Liver (tissue), 9 donors: ENCODE results near the gene SUCLA2. TPM values are rescaled to one million over a fixed set of nuclear protein-coding genes. Genes with fewer than 3 reads are reported as not detected.

Experiments used
- DNase-seq: peaks from one replicate; pipeline ENCODE4 v3.0.0-alpha.2; 2017; ENCODE audit warnings: low spot score
- H3K27ac ChIP-seq, 2 donors: one replicate each; pipeline ENCODE4 v1.7.0; 2013; ENCODE audit warnings: inconsistent platforms in 2 of 2, low read length in 2 of 2, control low read depth in 1 of 2, low read depth in 1 of 2, mild to moderate bottlenecking in 1 of 2
- H3K27me3 ChIP-seq, 4 donors: one replicate each; pipeline versions ENCODE4 v1.6.1 to v1.7.0; 2013; ENCODE audit warnings: low read length in 3 of 4, inconsistent platforms in 1 of 4, mild to moderate bottlenecking in 1 of 4, moderate library complexity in 1 of 4; ENCODE audit not compliant: control insufficient read depth in 4 of 4, insufficient read depth in 4 of 4
- H3K36me3 ChIP-seq, 4 donors: one replicate each; pipeline versions ENCODE4 v1.6.1 to v1.7.0; 2013; ENCODE audit warnings: low read length in 3 of 4, mild to moderate bottlenecking in 3 of 4, low read depth in 1 of 4, moderate library complexity in 1 of 4; ENCODE audit not compliant: control insufficient read depth in 4 of 4, insufficient read depth in 3 of 4
- H3K4me1 ChIP-seq, 4 donors: one replicate each; pipeline versions ENCODE4 v1.6.1 to v1.7.0; 2013; ENCODE audit warnings: low read length in 3 of 4, mild to moderate bottlenecking in 3 of 4, moderate library complexity in 1 of 4; ENCODE audit not compliant: control insufficient read depth in 4 of 4, insufficient read depth in 4 of 4
- H3K4me3 ChIP-seq, 3 donors: one replicate each; pipeline versions ENCODE4 v1.6.1 to v1.7.0; 2013; ENCODE audit warnings: low read length in 3 of 3, control low read depth in 1 of 3, low read depth in 1 of 3, mild to moderate bottlenecking in 1 of 3
- H3K9ac ChIP-seq, 2 donors: one replicate each; pipeline ENCODE4 v1.7.0; 2013; ENCODE audit warnings: low read length in 2 of 2, mild to moderate bottlenecking in 2 of 2, moderate library complexity in 2 of 2, control low read depth in 1 of 2, low read depth in 1 of 2
- H3K9me3 ChIP-seq, 4 donors: one replicate each; pipeline versions ENCODE4 v1.6.1 to v1.7.0; 2013; ENCODE audit warnings: low read length in 3 of 4; ENCODE audit not compliant: control insufficient read depth in 4 of 4
- ATF3 ChIP-seq: IDR thresholded peaks from 2 replicates; pipeline ENCODE4 v1.6.1; 2016; ENCODE audit warnings: antibody characterized with exemption
- GABPA ChIP-seq, 2 donors: IDR thresholded peaks in 1 of 2; conservative IDR thresholded peaks in 1 of 2; 2 replicates each; pipeline ENCODE4 v1.6.1; 2016; ENCODE audit warnings: antibody characterized with exemption in 2 of 2, mild to moderate bottlenecking in 1 of 2, moderate library complexity in 1 of 2
- HNF4G ChIP-seq: IDR thresholded peaks from 2 replicates; pipeline ENCODE4 v1.6.1; 2016; ENCODE audit warnings: antibody characterized with exemption
- JUND ChIP-seq, 2 donors: IDR thresholded peaks; 2 replicates each; pipeline ENCODE4 v1.6.1; 2016; ENCODE audit warnings: antibody characterized with exemption in 2 of 2
- NR2F2 ChIP-seq: IDR thresholded peaks from 2 replicates; pipeline ENCODE4 v1.6.1; 2016; ENCODE audit warnings: antibody characterized with exemption
- RAD21 ChIP-seq, 2 donors: IDR thresholded peaks; 2 replicates each; pipeline ENCODE4 v1.6.1; 2016; ENCODE audit warnings: antibody characterized with exemption in 2 of 2, mild to moderate bottlenecking in 2 of 2
- REST ChIP-seq: IDR thresholded peaks from 2 replicates; pipeline ENCODE4 v1.6.1; 2016; ENCODE audit warnings: antibody characterized with exemption, mild to moderate bottlenecking
- SP1 ChIP-seq: IDR thresholded peaks from 2 replicates; pipeline ENCODE4 v1.6.1; 2018; ENCODE audit warnings: antibody characterized with exemption, mild to moderate bottlenecking
- TAF1 ChIP-seq: conservative IDR thresholded peaks from 2 replicates; pipeline ENCODE4 v1.6.1; 2016; ENCODE audit warnings: antibody characterized with exemption, mild to moderate bottlenecking
- YY1 ChIP-seq: IDR thresholded peaks from 2 replicates; pipeline ENCODE4 v1.6.1; 2016; ENCODE audit warnings: antibody characterized with exemption, mild to moderate bottlenecking
- ZBTB33 ChIP-seq: IDR thresholded peaks from 2 replicates; pipeline ENCODE4 v1.6.1; 2016; ENCODE audit warnings: antibody characterized with exemption
- WGBS: extraction: QIAGEN DNeasy Blood & Tissue Kit; methylation state at CpG from one replicate; pipeline ENCODE4 v1.1.7; 2013; 5-methylcytosine and 5-hydroxymethylcytosine counted together
- polyA plus RNA-seq, 2 donors: library from polyadenylated mRNA; stranded (reverse) in 1 of 2; unstranded in 1 of 2; fragments of 200-250 nt in 1 of 2; fragments of >200 nt in 1 of 2; fragmentation: Nextera tagmentation in 1 of 2; extraction: Ambion mirVana in 1 of 2; gene quantifications; one replicate each; pipeline versions ENCODE4 v1.2.1 to v1.2.3, GENCODE V29; 2013 to 2015
- total RNA-seq, 2 donors: library from RNA; depleted of rRNA; stranded (reverse); fragments of >200 nt; gene quantifications; one replicate each; pipeline ENCODE4 v1.2.3, GENCODE V29; 2014
- donor health status: healthy.
- donor health status: healthy.
- donor health status: healthy.
- donor health status: healthy.
- donor health status: healthy.

The SUCLA2 gene
- total and polyA plus RNA-seq, 4 donors: 22.0 to 27.1 (median 26.0) TPM

- WGBS: 81% methylated on average over 3 of the region's 3 CpGs
- Histone ChIP-seq H3K9me3 (no peaks in the 10 kb centered on the region), H3K4me1 (no peaks in the 10 kb centered on the region), H3K27me3 (no peaks in the 10 kb centered on the region), H3K27ac (no peak overlapping the region), H3K4me3 (no peak overlapping the region), H3K9ac (no peak overlapping the region), H3K36me3 (no peaks in the 10 kb centered on the region)
- DNase-seq: no peak
- TF ChIP-seq GABPA (IDR thresholded peaks at IDR 0.05 in 1 of 2, conservative IDR thresholded peaks at IDR 0.05 in 1 of 2) (no peak), JUND (IDR thresholded peaks at IDR 0.05) (no peak), ZBTB33 (no peak), SP1 (no peak), REST (no peak), RAD21 (IDR thresholded peaks at IDR 0.05) (no peak), TAF1 (no peak), NR2F2 (no peak), ATF3 (no peak)
Observed at GRCh38 chr13:47898080-47898479, 103.0 kb downstream of the SUCLA2 start.

GRCh38 chr13:47897411-47898050 is 103.5 kb downstream of the SUCLA2 start:
- no peaks in the 10 kb centered on the region for H3K36me3 ChIP-seq
- no peak overlapping the region for H3K4me3 ChIP-seq
- no peaks in the 10 kb centered on the region for H3K4me1 ChIP-seq
- no peaks in the 10 kb centered on the region for H3K27me3 ChIP-seq
- TF ChIP-seq YY1 (no peak), TAF1 (no peak), HNF4G (no peak)
- 82% methylated on average over 2 of the region's 2 CpGs for whole genome bisulfite sequencing
- H3K9ac ChIP-seq: no peak overlapping the region
- no peak for DNase-seq
- H3K9me3 ChIP-seq: no peaks in the 10 kb centered on the region
- no peak overlapping the region for H3K27ac ChIP-seq

- 36% methylated on average over 2 of the region's 2 CpGs for WGBS
- DNase-seq: no peak
- H3K27ac ChIP-seq: no peak overlapping the region
Observed at GRCh38 chr13:47896546-47896945, 104.5 kb downstream of the SUCLA2 start.

More at GRCh38 chr13:47896546-47896945, 104.5 kb downstream of the SUCLA2 start:
- Histone ChIP-seq H3K9me3 (no peaks in the 10 kb centered on the region), H3K9ac (no peak overlapping the region), H3K36me3 (no peaks in the 10 kb centered on the region), H3K4me1 (no peaks in the 10 kb centered on the region), H3K27me3 (no peaks in the 10 kb centered on the region), H3K4me3 (no peak overlapping the region)
- TF ChIP-seq GABPA (IDR thresholded peaks at IDR 0.05 in 1 of 2, conservative IDR thresholded peaks at IDR 0.05 in 1 of 2) (no peak), JUND (IDR thresholded peaks at IDR 0.05) (no peak)
